ENCODE results near the gene P3H4. TPM values are rescaled to one million over a fixed set of nuclear protein-coding genes. Genes with fewer than 3 reads are reported as not detected.

Gene P3H4
- polyA plus RNA-seq, 2 of the 4 experiments (the other 2 are of a cell fraction) = 36.0 to 52.8 TPM

DNA sequence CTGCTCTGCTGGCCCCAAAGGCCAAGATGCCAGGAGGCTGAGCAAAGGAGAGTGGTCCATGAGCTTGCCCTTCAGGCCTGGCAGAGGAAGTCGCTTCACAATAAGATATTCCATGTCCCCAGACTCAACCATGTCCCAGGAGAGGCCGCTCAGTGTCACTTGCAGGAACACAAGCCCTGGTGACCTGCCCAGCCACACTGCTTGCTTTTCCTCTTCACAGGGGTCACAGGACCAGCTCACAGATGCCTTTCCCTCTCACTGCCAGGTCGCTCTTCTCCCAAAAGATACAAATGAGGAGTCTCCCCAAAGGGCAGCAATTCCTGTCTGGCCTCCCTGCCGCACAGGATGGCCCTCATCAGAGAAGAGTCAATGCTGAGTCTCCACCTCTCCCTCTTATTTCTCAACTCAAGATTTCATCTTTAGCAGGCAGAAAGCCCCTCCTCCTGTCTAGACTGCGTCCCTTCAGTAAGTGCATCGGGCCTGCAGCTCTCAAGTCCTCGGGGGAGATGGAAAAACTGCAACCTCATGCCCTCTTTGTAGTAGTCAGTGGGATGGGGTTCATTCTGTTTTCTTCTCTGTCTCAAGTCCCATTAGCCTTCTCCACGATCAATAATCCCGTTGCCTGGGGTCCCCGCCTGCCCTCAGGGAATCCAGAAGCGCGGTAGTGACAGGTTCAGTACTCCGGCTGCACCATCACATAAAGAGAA is 30.2 kb downstream of the P3H4 start:
- H3K4me1 ChIP-seq = peaks cover 78% of the 10 kb centered on the region
- 70% methylated on average over 13 of the region's 13 CpGs for WGBS (ENCODE audit: missing lambda C conversion rate)
- peak overlapping the region; percentile 40 for H3K4me2 ChIP-seq
- no peak overlapping the region for H3K4me3 ChIP-seq
- no peak for FAIRE-seq
- peak overlapping the region; percentile 44 to 67; a peak in 5 of 6 replicates for H3K27ac ChIP-seq
- ChIA-PET CTCF (interaction anchor here (0.6 to 96.0 kb wide), 6 partner anchors 6 to 1756 kb away, joined by 3 to 3262 read pairs (median 3); partner anchors contain the start of genes FKBP10, GAST, HAP1 and JUP), POLR2A (no interaction called here)
- DNase-seq (ENCODE audit: low read depth in 1 of 2, low spot score in 1 of 2) = peak in 1 of 2 experiments; percentile 63
- ATAC-seq = no peak
- H3K9me3 ChIP-seq = no peaks in the 10 kb centered on the region
- TF ChIP-seq MAFK (IDR thresholded peaks at IDR 0.05; ENCODE audit: partially characterized antibody) (peak; percentile 13), HOXA7 (CRISPR knock-in tag; IDR thresholded peaks at IDR 0.05) (no peak), CHD4 (IDR thresholded peaks at IDR 0.05; ENCODE audit: borderline replicate concordance) (no peak), CEBPB (IDR thresholded peaks at IDR 0.05) (no peak)

DNA sequence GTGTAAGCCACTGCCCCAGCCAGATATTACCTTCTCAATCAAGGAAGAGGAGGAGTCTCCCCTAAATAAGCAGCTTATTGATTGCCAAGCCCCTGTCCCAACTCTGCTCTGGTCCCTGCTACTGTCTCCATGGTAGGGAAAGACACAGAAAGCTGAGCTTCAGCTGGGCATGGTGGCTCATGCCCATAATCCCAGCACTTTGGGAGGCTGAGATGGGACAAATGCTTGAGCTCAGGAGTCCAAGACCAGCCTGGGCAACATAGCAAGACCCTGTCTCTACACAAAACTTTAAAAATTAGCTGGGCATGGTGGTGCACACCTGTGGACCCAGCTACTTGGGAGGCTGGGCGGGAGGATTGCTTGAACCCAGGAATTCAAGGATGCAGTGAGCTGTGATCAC is 31.8 kb downstream of the P3H4 start:
- ATAC-seq (no peak), FAIRE-seq (no peak), DNase-seq (ENCODE audit: low read depth in 1 of 2, low spot score in 1 of 2) (no peak)
- Histone ChIP-seq H3K4me1 (peaks cover 89% of the 10 kb centered on the region), H3K4me3 (no peak overlapping the region), H3K27ac (peak overlapping the region; percentile 89 to 93; a peak in 5 of 6 replicates), H3K9me3 (no peaks in the 10 kb centered on the region), H3K4me2 (peak overlapping the region; percentile 4; the same call in 1 of the 3 replicates)
- 100% methylated on average over 1 of the region's 1 CpG for WGBS (ENCODE audit: missing lambda C conversion rate)
- TF ChIP-seq ZSCAN20 (CRISPR knock-in tag; IDR thresholded peaks at IDR 0.05) (no peak), SREBF2 (IDR thresholded peaks at IDR 0.05) (no peak), RCOR1 (IDR thresholded peaks at IDR 0.05; ENCODE audit: low read depth, low read length) (no peak), FOSB (CRISPR knock-in tag; IDR thresholded peaks at IDR 0.05) (no peak), POLR2AphosphoS2 (conservative IDR thresholded peaks at IDR 0.05; ENCODE audit: low read length) (no peak), MAZ (IDR thresholded peaks at IDR 0.05; ENCODE audit: borderline replicate concordance, low read depth, low read length) (no peak), KDM1A (IDR thresholded peaks at IDR 0.05; ENCODE audit: low read depth) (no peak), MAFK (IDR thresholded peaks at IDR 0.05; ENCODE audit: partially characterized antibody) (no peak), CEBPB (IDR thresholded peaks at IDR 0.05) (no peak), EHMT2 (IDR thresholded peaks at IDR 0.05; ENCODE audit: low read depth) (no peak), EHF (CRISPR knock-in tag; IDR thresholded peaks at IDR 0.05) (no peak), KDM5A (IDR thresholded peaks at IDR 0.05) (no peak), E2F6 (IDR thresholded peaks at IDR 0.05; ENCODE audit: borderline replicate concordance, low read depth) (no peak), ZC3H11A (IDR thresholded peaks at IDR 0.05) (no peak)
- TF ChIP-seq, protein P1, sequence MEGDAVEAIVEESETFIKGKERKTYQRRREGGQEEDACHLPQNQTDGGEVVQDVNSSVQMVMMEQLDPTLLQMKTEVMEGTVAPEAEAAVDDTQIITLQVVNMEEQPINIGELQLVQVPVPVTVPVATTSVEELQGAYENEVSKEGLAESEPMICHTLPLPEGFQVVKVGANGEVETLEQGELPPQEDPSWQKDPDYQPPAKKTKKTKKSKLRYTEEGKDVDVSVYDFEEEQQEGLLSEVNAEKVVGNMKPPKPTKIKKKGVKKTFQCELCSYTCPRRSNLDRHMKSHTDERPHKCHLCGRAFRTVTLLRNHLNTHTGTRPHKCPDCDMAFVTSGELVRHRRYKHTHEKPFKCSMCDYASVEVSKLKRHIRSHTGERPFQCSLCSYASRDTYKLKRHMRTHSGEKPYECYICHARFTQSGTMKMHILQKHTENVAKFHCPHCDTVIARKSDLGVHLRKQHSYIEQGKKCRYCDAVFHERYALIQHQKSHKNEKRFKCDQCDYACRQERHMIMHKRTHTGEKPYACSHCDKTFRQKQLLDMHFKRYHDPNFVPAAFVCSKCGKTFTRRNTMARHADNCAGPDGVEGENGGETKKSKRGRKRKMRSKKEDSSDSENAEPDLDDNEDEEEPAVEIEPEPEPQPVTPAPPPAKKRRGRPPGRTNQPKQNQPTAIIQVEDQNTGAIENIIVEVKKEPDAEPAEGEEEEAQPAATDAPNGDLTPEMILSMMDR (IDR thresholded peaks at IDR 0.05) = no peak
- TF ChIP-seq, protein P2, sequence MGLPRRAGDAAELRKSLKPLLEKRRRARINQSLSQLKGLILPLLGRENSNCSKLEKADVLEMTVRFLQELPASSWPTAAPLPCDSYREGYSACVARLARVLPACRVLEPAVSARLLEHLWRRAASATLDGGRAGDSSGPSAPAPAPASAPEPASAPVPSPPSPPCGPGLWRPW (IDR thresholded peaks at IDR 0.05) = no peak
- TF ChIP-seq, protein P3, sequence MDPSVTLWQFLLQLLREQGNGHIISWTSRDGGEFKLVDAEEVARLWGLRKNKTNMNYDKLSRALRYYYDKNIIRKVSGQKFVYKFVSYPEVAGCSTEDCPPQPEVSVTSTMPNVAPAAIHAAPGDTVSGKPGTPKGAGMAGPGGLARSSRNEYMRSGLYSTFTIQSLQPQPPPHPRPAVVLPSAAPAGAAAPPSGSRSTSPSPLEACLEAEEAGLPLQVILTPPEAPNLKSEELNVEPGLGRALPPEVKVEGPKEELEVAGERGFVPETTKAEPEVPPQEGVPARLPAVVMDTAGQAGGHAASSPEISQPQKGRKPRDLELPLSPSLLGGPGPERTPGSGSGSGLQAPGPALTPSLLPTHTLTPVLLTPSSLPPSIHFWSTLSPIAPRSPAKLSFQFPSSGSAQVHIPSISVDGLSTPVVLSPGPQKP (IDR thresholded peaks at IDR 0.05; ENCODE audit: low read depth, low read length) = no peak
- CTCF ChIA-PET = interaction anchor here (0.6 to 96.0 kb wide), 3 partner anchors 8 to 114 kb away, joined by 3 to 3262 read pairs (median 3262); partner anchors contain the start of genes FKBP10, GAST, HAP1 and JUP
- POLR2A ChIA-PET = interaction anchor here (1.0 kb wide), 2 partner anchors 31 to 46 kb away, joined by 3 read pairs; no protein-coding TSS in a partner anchor

All from A549 (cell line).